ENCODE results near the gene SLC25A19.

The SLC25A19 gene

GRCh38 chr17:75273977-75274708 is 15.1 kb downstream of the SLC25A19 start:
- TF ChIP-seq CTCF (conservative IDR thresholded peaks at IDR 0.05; ENCODE audit: low read depth), result no peak
- H3K27ac ChIP-seq, result peak overlapping the region; percentile 89
- peak; percentile 62 for DNase-seq (ENCODE audit: low spot score)
- ChIA-PET POLR2A (ENCODE audit: low non-redundant PET) (no interaction called here), CTCF (interaction anchor here (0.6 to 1.4 kb wide), 2 partner anchors 9 to 15 kb away, joined by 5 to 6 read pairs; partner anchors contain the start of gene SLC25A19)

GRCh38 chr17:75272848-75273184 is 16.4 kb downstream of the SLC25A19 start:
- TF ChIP-seq CTCF (conservative IDR thresholded peaks at IDR 0.05; ENCODE audit: low read depth), result no peak
- ChIA-PET CTCF (interaction anchor here (3.3 kb wide), 1 partner anchor 11 kb away, joined by 20 read pairs; the partner anchor contains the start of genes GGA3 and MRPS7), POLR2A (ENCODE audit: low non-redundant PET) (no interaction called here)
- DNase-seq (ENCODE audit: low spot score), result no peak
- peak overlapping the region; percentile 89 for H3K27ac ChIP-seq

- peak overlapping the region; percentile 89 for H3K27ac ChIP-seq
- CTCF ChIA-PET, result interaction anchor here (0.5 to 3.3 kb wide), 4 partner anchors 11 to 145 kb away, joined by 3 to 20 read pairs (median 4); partner anchors contain the start of genes GGA3, MRPS7 and SLC25A19
- no peak for DNase-seq (ENCODE audit: low spot score)
- TF ChIP-seq CTCF (conservative IDR thresholded peaks at IDR 0.05; ENCODE audit: low read depth), result no peak
- POLR2A ChIA-PET (ENCODE audit: low non-redundant PET), result interaction anchor here (0.5 to 0.6 kb wide), 3 partner anchors 117 to 381 kb away, joined by 3 to 9 read pairs (median 3); no protein-coding TSS in a partner anchor
Observed at GRCh38 chr17:75271955-75272847, 17.0 kb downstream of the SLC25A19 start.

- POLR2A ChIA-PET (ENCODE audit: low non-redundant PET), result interaction anchor here (0.6 to 2.1 kb wide), 4 partner anchors 10 to 382 kb away, joined by 3 to 16 read pairs (median 6); partner anchors contain the start of genes GGA3, MRPS7 and SLC25A19
Observed at GRCh38 chr17:75271233-75271954, 17.8 kb downstream of the SLC25A19 start.

GRCh38 chr17:75270966-75271232 is 18.3 kb downstream of the SLC25A19 start, which contains the start of gene MIF4GD:
Gene MIF4GD (minus strand): TSS chr17:75271231. CDS start chr17:75270195, 1,036 bp downstream.
- ChIA-PET CTCF (interaction anchor here (0.6 to 3.3 kb wide), 7 partner anchors 9 to 363 kb away, joined by 3 to 20 read pairs (median 5); partner anchors contain the start of genes GGA3, MRPS7 and SLC25A19), POLR2A (ENCODE audit: low non-redundant PET) (interaction anchor here (1.4 to 2.1 kb wide), 2 partner anchors 10 to 18 kb away, joined by 9 to 16 read pairs; partner anchors contain the start of genes GGA3, MRPS7 and SLC25A19)
- H3K27ac ChIP-seq, result peak within 1 kb of the TSS; percentile 89
- no peak for TF ChIP-seq CTCF (conservative IDR thresholded peaks at IDR 0.05; ENCODE audit: low read depth)
- no peak for DNase-seq (ENCODE audit: low spot score)

More at GRCh38 chr17:75271233-75271954, 17.8 kb downstream of the SLC25A19 start:
- peak; percentile 97 for TF ChIP-seq CTCF (conservative IDR thresholded peaks at IDR 0.05; ENCODE audit: low read depth)
- CTCF ChIA-PET, result interaction anchor here (0.5 to 3.3 kb wide), 7 partner anchors 10 to 362 kb away, joined by 3 to 20 read pairs (median 5); partner anchors contain the start of genes GGA3, MRPS7 and SLC25A19
- H3K27ac ChIP-seq, result peak overlapping the region; percentile 89
- DNase-seq (ENCODE audit: low spot score), result peak; percentile 89

Measured in RWPE1 (cell line).